ENCODE data around the gene CGB1.
"Not testable (repeated sequence)": the region's sequence is repeated elsewhere in the genome, so short reads cannot be mapped to it uniquely, and the experiment has no call there.

The CGB1 gene

DNA sequence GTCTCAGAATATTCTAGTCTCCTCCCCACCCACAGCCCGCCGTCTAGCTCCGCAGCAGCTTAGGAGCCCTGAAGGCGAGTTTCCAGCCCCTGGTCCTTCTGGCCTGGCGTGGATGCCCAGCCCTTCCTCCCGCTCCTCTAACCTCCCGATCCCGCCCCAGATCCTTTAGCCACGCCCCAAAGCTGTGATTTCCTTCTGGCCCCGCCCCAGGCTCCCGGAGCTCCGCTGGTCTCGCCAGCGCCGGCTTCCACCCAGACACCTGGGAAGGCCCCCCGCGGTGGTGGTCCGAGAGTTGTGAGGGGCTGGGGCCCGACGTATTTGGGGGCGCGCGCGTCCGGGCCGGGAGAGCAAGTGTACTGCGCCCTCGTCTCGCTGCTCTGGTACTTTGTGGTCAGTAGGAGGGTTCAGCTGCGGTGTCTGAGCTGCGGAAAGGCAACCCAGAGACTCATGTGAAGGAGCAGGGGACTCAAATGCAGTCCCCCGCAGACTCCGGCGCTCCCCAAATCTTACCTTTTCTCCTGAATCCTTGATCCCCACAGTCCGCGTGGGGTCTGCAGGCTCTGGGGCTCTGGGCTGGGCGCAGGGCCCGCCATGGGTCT, 21.0 kb upstream of the CGB1 start, which contains the start of gene CGB7:
CGB7 (minus strand) TSS at position 114 of the 599 bp plus-strand sequence. CDS start 2,374 bp downstream, outside the sequence.
- DNase-seq = peak; percentile 31

DNA sequence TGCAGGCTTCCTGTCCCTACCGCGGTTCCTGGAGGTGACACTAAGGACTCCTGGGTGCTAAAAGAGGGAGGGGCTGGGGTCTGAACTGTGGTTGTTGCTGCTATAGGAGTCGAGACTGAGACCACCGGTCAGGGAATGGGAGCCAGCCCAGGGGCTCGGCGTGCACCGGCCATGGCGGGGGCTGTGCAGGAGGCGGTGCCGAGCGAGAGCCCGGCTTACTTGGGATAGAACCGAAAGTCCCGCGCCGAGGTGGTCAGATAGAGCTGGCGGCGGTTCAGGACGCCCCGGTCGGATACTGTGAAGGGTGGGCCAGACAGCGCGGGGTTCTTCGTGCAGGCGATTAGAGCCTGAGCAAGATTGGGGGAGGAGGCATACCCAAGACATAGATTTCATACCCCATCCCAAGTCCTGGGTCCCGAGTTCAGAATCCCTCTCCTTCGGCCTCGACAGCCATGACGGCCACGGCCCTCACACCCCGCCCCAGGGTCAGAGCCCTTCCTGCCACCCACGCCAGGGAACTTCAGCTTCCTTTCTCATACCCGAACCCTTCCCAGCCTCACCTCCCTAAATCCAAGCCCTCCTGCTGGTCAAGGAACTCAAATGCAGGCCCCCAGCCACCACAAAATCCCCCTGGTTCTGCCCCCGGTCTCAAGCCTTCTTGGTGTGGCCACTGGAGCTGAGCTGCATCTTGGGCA, 20.4 kb upstream of the CGB1 start:
- not testable (repeated sequence) for DNase-seq

DNA sequence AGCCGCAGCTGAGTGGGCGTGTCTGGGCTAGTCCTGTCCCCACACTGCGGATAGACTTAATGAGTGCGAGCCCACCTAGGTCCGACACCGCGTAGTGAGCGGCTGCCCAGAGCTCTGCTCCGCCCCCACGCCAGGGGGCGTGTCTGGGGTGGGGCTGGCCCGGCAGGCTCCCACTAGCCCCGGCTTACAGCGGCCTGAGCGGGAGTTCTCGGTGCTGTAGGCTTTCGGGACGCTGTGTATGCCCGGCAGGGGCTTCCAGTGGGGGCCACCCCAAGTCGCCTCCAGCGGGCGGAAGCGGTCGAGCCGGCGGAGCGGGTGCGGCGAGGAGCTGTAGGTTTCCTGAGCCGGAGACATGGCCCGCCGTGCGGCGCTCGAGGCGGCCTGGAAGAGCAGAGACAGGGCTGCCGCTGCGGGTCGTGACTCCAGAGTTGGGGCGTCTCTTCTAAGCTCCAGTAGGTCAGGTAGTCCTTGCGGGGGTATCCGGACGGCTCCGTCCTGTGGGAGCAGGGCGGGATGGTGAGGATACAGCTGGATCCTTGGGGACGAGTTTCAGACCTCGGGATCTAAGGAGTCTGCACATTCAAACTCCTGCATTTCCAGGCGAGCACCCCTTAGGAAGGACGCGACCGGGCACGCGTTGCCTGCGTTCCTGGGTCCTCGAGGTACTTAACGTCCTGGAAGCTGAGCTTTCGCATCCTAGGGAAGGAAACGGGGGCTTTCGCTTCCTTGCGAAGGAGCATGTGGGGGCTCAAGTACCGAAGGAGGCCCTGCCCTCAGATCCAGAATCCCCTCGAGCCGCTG, 19.6 kb upstream of the CGB1 start:
- DNase-seq = peak; percentile 35

DNA sequence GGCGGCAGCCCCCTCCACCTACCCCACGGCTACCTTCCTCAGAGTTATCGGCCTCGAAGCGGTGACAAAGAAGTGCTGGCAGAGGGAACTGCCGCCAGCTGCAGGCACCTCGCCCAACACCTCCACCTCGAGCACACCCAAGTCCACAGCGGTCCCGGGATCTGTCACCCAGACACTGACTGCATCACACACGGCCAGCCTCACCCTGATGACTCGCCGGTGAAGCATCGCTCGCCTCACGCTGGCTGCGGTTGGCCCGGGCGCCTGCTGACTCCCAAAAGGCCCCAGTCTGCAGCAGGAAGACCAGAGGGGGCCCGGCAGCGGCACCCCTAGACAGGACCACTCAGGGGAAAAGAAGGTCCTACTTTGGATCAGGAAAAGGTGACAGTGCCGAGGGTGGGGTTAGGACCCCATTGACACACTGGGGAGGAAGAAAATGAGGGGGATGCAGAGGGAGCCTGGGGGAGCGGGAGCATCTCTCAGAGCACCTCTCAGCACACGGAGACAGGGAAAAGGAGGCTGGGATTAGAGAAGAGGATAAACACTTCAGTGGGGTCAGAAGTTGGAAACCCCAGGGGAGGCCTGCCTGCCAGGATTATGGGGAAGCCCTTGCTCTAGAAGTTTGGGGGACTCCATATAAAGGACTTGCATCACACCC, 13.8 kb upstream of the CGB1 start:
- DNase-seq = not testable (repeated sequence)

DNA sequence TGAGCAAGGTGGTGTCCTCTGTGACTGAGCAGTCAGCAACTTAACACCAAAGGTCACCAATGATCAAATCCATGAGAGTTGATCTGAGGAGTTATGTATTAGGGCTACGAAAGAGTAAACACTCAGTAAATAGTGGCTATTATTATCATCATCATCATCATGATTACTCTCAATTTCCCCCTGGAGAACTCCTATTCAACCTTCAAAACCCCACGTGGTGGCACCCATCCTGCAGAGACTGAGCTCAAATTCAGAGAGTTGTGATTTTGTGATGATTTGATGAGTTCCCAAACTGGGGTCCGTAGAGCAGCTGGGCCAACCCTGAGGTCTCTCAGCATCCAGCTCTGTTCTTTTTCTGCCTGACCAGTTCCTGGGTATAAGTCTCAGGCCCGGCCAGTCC, 13.1 kb upstream of the CGB1 start:
- DNase-seq = not testable (repeated sequence)

DNA sequence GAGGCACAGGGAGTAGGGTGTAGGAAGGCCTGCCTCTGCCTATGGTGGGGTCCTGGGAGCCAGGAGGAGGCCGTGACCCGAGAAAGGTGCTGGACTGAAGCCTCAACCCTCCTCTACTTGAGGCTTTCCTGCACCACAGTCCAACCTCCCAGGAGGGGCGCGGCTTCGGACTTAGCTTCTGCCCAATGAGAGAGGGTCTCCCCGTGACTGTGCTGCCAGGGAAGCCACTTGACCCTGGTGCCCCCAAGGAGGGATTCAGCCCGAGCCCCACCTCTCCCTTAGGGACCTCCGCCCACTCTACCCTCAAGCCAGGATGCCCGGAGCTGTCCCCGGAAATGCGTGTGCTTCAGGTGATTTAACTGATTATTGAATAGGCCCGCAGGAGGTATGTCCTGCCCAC, 12.3 kb upstream of the CGB1 start, which contains the start of gene CGB8:
CGB8 (minus strand) TSS at position 101 of the 400 bp plus-strand sequence. CDS start 372 bp downstream, outside the sequence.
- not testable (repeated sequence) for DNase-seq

DNA sequence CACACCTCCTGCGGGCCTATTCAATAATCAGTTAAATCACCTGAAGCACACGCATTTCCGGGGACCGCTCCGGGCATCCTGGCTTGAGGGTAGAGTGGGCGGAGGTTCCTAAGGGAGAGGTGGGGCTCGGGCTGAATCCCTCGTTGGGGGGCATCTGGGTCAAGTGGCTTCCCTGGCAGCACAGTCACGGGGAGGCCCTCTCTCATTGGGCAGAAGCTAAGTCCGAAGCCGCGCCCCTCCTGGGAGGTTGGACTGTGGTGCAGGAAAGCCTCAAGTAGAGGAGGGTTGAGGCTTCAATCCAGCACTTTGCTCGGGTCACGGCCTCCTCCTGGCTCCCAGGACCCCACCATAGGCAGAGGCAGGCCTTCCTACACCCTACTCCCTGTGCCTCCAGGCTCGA, 6.9 kb upstream of the CGB1 start, which contains the start of gene CGB5:
CGB5 (plus strand) TSS at position 301 of the 400 bp plus-strand sequence. CDS start 362 bp downstream, outside the sequence.
- not testable (repeated sequence) for DNase-seq

DNA sequence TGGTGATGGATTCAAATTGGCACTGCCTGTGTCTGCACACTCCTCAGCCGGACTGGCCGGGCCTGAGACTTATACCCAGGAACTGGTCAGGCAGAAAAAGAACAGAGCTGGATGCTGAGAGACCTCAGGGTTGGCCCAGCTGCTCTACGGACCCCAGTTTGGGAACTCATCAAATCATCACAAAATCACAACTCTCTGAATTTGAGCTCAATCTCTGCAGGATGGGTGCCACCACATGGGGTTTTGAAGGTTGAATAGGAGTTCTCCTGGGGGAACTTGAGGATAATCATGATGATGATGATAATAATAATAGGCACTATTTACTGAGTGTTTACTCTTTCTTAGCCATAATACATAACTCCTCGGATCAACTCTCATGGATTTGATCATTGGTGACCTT, 6.0 kb upstream of the CGB1 start:
- not testable (repeated sequence) for DNase-seq

DNA sequence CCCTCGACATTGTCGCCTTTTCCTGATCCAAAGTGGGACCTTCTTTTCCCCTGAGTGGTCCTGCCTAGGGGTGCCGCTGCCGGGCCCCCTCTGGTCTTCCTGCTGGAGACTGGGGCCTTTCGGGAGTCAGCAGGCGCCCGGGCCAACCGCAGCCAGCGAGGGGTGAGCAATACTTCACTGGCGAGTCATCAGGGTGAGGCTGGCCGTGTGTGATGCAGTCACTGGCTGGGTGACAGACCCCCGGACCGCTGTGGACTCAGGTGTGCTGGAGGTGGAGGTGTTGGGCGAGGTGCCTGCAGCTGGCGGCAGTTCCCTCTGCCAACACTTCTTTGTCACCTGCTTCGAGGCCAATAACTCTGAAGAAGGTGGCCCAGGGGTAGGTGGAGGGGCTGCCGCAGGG, 5.5 kb upstream of the CGB1 start:
- no peak for DNase-seq

DNA sequence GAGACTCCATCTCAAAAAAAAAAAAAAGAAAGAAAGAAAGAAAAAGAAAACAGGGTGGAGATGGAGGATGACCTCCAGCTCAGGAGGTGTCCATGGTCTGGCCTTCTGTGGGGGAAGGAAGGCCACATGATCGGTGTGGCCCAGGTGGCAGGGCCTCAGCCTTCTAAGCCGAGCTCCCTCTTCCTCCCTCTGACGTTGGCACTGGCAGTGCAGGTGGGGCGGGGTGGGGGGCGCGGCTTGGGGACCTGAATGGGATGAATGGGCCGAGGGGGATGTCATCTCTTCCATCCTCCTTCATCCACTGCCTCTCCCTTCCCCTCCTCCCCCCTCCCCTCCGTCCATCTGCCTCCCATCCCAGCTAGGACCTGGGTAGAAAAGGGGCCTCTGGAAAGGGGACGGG, 3.0 kb upstream of the CGB1 start:
- DNase-seq = not testable (repeated sequence)

DNA sequence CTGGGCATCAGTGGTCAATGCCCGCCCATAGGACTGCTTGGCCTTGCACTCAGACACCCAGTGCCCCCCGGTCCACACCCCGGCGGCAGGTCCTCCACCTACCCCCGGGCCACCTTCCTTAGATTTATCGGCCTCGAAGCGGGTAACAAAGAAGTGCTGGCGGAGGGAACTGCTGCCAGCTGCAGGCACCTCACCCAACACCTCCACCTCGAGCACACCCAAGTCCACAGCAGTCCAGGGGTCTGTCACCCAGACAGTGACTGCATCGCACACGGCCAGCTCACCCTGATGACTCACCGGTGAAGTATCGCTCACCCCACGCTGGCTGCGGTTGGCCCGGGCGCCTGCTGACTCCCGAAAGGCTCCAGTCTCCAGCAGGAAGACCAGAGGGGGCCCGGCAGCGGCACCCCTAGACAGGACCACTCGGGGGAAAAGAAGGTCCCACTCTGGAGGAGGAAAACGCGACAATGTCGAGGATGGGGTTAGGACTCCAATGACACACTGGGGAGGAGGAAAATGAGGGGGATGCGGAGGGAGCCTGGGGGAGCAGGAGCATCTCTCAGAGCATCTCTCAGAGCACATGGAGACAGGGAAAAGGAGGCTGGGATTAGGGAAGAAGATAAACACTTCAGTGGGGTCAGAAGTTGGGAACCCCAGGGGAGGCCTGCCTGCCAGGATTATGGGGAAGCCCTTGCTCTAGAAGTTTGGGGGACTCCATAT, 2.0 kb upstream of the CGB1 start:
- DNase-seq = not testable (repeated sequence)

DNA sequence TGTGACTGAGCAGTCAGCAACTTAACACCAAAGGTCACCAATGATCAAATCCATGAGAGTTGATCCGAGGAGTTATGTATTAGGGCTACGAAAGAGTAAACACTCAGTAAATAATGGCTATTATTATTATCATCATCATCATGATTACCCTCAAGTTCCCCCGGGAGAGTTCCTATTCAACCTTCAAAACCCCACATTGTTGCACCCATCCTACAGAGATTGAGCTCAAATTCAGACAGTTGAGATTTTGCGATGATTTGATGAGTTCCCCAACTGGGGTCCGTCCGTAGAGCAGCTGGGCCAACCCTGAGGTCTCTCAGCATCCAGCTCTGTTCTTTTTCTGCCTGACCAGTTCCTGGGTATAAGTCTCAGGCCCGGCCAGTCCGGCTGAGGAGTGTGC, 1.4 kb upstream of the CGB1 start:
- not testable (repeated sequence) for DNase-seq

DNA sequence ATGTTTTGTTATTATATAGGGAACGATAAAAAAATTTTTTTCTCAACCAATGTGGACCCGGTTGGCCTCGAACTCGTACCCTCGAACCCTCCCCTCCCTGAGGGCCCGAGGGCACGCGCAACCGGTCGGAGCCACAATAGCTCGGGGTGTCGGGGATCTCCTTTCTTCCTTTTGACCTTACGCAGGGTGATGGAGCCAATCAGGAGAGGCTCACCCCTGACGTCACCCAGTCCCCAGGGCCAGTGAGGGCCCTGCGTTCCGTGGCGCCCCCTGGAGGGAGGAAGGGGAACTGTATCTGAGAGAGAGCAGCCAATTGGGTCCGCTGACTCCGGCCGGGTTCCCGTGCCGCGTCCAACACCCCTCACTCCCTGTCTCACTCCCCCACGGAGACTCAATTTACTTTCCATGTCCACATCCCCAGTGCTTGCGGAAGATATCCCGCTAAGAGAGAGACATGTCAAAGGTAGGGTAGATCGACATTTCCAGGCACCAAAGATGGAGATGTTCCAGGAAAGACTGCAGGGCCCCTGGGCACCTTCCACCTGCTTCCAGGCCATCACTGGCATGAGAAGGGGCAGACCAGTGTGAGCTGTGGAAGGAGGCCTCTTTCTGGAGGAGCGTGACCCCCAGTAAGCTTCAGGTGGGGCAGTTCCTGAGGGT, 4.9 kb downstream of the CGB1 start, which contains the start of gene CGB2:
CGB2 (plus strand) TSS at position 249 of the 660 bp plus-strand sequence; CDS start at position 455, 206 bp downstream.
- peak; percentile 64 for DNase-seq

DNA sequence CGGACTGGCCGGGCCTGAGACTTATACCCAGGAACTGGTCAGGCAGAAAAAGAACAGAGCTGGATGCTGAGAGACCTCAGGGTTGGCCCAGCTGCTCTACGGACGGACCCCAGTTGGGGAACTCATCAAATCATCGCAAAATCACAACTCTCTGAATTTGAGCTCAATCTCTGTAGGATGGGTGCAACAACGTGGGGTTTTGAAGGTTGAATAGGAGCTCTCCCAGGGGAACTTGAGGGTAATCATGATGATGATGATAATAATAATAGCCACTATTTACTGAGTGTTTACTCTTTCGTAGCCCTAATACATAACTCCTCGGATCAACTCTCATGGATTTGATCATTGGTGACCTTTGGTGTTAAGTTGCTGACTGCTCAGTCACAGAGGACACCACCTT, 6.4 kb downstream of the CGB1 start:
- DNase-seq = not testable (repeated sequence)

DNA sequence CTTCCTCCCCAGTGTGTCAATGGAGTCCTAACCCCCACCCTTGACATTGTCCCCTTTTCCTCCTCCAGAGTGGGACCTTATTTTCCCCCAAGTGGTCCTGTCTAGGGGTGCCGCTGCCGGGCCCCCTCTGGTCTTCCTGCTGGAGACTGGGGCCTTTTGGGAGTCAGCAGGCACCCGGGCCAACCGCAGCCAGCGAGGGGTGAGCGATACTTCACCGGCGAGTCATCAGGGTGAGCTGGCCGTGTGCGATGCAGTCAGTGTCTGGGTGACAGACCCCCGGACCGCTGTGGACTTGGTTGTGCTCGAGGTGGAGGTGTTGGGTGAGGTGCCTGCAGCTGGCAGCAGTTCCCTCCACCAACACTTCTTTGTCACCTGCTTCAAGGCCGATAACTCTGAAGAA, 6.9 kb downstream of the CGB1 start:
- not testable (repeated sequence) for DNase-seq

DNA sequence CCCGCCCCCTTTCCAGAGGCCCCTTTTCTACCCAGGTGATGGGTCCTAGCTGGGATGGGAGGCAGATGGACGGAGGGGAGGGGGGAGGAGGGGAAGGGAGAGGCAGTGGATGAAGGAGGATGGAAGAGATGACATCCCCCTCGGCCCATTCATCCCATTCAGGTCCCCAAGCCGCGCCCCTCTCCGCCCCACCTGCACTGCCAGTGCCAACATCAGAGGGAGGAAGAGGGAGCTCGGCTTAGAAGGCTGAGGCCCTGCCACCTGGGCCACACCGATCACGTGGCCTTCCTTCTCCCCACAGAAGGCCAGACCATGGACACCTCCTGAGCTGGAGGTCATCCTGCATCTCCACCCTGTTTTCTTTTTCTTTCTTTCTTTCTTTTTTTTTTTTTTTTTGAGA, 8.0 kb downstream of the CGB1 start:
- DNase-seq = not testable (repeated sequence)

DNA sequence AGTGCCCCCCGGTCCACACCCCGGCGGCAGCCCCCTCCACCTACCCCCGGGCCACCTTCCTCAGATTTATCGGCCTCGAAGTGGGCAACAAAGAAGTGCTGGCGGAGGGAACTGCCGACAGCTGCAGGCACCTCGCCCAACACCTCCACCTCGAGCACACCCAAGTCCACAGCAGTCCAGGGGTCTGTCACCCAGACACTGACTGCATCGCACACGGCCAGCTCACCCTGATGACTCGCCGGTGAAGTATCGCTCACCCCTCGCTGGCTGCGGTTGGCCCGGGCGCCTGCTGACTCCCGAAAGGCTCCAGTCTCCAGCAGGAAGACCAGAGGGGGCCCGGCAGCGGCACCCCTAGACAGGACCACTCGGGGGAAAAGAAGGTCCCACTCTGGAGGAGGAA, 11.1 kb downstream of the CGB1 start:
- DNase-seq = not testable (repeated sequence)

DNA sequence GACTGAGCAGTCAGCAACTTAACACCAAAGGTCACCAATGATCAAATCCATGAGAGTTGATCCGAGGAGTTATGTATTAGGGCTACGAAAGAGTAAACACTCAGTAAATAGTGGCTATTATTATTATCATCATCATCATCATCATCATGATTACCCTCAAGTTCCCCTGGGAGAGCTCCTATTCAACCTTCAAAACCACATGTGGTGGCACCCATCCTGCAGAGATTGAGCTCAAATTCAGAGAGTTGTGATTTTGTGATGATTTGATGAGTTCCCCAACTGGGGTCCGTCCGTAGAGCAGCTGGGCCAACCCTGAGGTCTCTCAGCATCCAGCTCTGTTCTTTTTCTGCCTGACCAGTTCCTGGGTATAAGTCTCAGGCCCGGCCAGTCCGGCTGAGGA, 11.6 kb downstream of the CGB1 start:
- not testable (repeated sequence) for DNase-seq

DNA sequence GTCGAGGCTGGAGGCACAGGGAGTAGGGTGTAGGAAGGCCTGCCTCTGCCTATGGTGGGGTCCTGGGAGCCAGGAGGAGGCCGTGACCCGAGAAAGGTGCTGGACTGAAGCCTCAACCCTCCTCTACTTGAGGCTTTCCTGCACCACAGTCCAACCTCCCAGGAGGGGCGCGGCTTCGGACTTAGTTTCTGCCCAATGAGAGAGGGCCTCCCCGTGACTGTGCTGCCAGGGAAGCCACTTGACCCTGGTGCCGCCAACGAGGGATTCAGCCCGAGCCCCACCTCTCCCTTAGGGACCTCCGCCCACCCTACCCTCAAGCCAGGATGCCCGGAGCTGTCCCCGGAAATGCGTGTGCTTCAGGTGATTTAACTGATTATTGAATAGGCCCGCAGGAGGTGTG, 12.5 kb downstream of the CGB1 start, which contains the start of gene CGB3:
CGB3 (minus strand) TSS at position 101 of the 400 bp plus-strand sequence. CDS start 362 bp downstream, outside the sequence.
- DNase-seq = not testable (repeated sequence)

DNA sequence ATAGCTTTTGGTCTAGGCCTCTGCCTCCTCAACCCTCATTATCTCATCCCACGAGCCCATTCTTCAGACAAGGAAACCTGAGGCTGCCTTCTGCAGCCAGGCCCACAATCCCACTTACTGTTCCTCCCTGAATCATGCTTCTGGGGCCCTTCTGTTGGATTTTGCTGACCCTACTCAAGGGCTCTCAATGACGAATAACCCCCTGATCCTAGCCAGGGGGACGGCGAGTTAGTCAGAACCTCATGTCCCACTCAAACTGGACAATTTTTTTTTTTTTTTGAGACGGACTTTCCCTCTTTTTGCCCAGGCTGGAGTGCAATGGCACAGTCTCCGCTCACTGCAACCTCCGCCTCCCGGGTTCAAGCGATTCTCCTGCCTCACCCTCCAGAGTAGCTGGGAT, 14.6 kb downstream of the CGB1 start:
- no peak for DNase-seq
